BLaER1 (cell line): ENCODE data around the gene PTPRE.

Experiments used
- H3K27ac ChIP-seq: shearing (Covaris generic); formaldehyde crosslinking; 2 replicates; pipeline ENCODE4 v1.8.1; 2022
- H3K27me3 ChIP-seq: shearing (Covaris generic); formaldehyde crosslinking; 2 replicates; pipeline ENCODE4 v1.8.1; 2022
- H3K36me3 ChIP-seq: shearing (Covaris generic); formaldehyde crosslinking; 2 replicates; pipeline ENCODE4 v1.8.1; 2022
- H3K4me1 ChIP-seq: shearing (Covaris generic); formaldehyde crosslinking; 2 replicates; pipeline ENCODE4 v1.8.1; 2022
- H3K4me2 ChIP-seq: shearing (Covaris generic); formaldehyde crosslinking; 2 replicates; pipeline ENCODE4 v1.8.1; 2022
- H3K4me3 ChIP-seq: shearing (Covaris generic); formaldehyde crosslinking; 2 replicates; pipeline ENCODE4 v1.8.1; 2022
- H3K9ac ChIP-seq: shearing (Covaris generic); formaldehyde crosslinking; 2 replicates; pipeline ENCODE4 v1.8.1; 2022
- H3K9me3 ChIP-seq: shearing (Covaris generic); formaldehyde crosslinking; 2 replicates; pipeline ENCODE4 v1.8.1; 2022
- H4K20me1 ChIP-seq: shearing (Covaris generic); formaldehyde crosslinking; 2 replicates; pipeline ENCODE4 v1.8.1; 2022
- Cebpa-rat ChIP-seq: shearing (Covaris generic); IDR thresholded peaks from 2 replicates; pipeline ENCODE4 v1.8.1; 2022

The PTPRE gene

GRCh38 chr10:127922675-127923366, 15.9 kb downstream of the PTPRE start:
- TF ChIP-seq Cebpa-rat = no peak
- H3K9me3 ChIP-seq = no peaks in the 10 kb centered on the region
- no peak overlapping the region for H3K4me3 ChIP-seq
- H3K27ac ChIP-seq = peak overlapping the region; percentile 84
- H3K4me2 ChIP-seq = peak overlapping the region; percentile 84; the same call in 1 of the 2 replicates
- H4K20me1 ChIP-seq = no peaks in the 10 kb centered on the region
- peaks cover 79% of the 10 kb centered on the region for H3K4me1 ChIP-seq
- H3K36me3 ChIP-seq = no peaks in the 10 kb centered on the region
- H3K9ac ChIP-seq = no peak overlapping the region
- H3K27me3 ChIP-seq = no peaks in the 10 kb centered on the region

DNA sequence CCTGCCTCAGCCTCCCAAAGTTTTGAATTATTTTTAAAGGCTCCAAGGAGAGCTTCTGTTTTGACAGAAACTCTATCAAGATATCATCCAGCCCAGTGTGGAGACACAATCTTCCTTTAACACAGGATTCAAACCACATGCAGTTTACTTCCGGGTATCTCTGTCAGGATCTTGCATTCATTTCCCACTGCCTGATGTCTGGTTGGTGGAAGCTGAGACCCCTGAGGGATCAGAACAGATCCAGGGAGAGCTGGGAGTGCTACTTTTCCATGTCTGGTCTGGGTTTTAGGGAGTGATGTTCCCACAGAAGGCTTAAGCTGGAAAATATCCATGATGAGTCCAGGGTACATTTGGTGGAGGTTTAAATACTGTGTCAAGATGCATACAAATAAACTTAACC, 16.7 kb downstream of the PTPRE start:
- Histone ChIP-seq H3K4me2 (0 out of 2 replicates have a peak overlapping the region, but pooled peaks have one; percentile 13), H4K20me1 (no peaks in the 10 kb centered on the region), H3K27ac (no peak overlapping the region; the same call in 1 of the 2 replicates), H3K9ac (no peak overlapping the region), H3K9me3 (no peaks in the 10 kb centered on the region), H3K4me3 (no peak overlapping the region), H3K4me1 (peaks cover 74% of the 10 kb centered on the region), H3K36me3 (no peaks in the 10 kb centered on the region), H3K27me3 (no peaks in the 10 kb centered on the region)
- no peak for TF ChIP-seq Cebpa-rat

- Histone ChIP-seq H3K4me3 (no peak overlapping the region), H3K27ac (no peak overlapping the region), H3K27me3 (no peaks in the 10 kb centered on the region), H3K4me1 (peaks cover 54% of the 10 kb centered on the region), H3K4me2 (peak overlapping the region; percentile 54; the same call in 1 of the 2 replicates), H3K9me3 (no peaks in the 10 kb centered on the region), H4K20me1 (no peaks in the 10 kb centered on the region), H3K9ac (no peak overlapping the region), H3K36me3 (no peaks in the 10 kb centered on the region)
- no peak for TF ChIP-seq Cebpa-rat
These were observed 18.7 kb downstream of the PTPRE start for GRCh38 chr10:127925471-127926207.

- H3K4me1 ChIP-seq = peaks cover 46% of the 10 kb centered on the region
- H3K9ac ChIP-seq = no peak overlapping the region
- H3K27me3 ChIP-seq = no peaks in the 10 kb centered on the region
- H3K9me3 ChIP-seq = no peaks in the 10 kb centered on the region
- H3K27ac ChIP-seq = no peak overlapping the region
- no peak for TF ChIP-seq Cebpa-rat
- H3K4me3 ChIP-seq = no peak overlapping the region
- peak overlapping the region; percentile 54 for H3K4me2 ChIP-seq
- no peaks in the 10 kb centered on the region for H4K20me1 ChIP-seq
- no peaks in the 10 kb centered on the region for H3K36me3 ChIP-seq
These were observed 19.6 kb downstream of the PTPRE start for GRCh38 chr10:127926455-127926854.

DNA sequence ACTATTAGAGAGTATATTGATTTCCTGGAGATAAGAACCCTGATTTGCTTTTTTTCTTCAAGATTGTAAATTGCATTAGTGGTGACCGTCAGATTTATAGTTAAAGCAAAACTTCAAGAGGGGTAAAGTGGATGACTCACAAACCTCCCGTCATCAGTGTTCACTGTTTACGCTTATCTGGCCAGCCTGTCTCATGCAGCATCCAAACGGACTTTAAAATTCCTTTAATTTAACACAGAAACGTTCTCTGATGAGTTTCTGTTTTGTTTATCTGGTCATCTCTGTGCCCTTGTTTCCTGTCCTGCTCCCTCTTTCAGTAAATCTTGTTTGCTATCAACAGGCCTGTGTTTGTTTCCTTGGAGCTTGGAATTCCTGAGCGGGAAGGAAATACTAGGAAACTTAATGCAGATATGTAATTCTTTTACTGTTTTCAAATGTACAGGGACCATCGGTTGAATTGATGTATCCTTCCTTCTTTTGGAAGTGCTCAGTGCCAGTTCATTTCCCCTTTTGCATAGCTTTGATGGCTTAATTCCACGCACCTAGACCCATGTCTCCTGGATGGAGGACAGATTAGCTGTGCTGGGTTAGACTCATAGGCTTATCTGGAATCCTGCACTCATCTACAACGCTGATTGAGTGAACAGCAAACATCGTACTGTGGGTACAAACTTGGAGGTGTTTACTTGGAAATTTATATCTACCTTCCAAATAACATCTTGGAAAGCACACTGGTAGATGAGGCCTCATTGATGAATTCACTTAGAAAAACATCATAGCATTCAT, 21.3 kb downstream of the PTPRE start:
- Histone ChIP-seq H3K4me1 (peaks cover 28% of the 10 kb centered on the region), H3K9ac (no peak overlapping the region), H3K4me2 (no peak overlapping the region), H3K36me3 (no peaks in the 10 kb centered on the region), H4K20me1 (no peaks in the 10 kb centered on the region), H3K27me3 (no peaks in the 10 kb centered on the region), H3K9me3 (no peaks in the 10 kb centered on the region), H3K27ac (no peak overlapping the region), H3K4me3 (no peak overlapping the region)
- TF ChIP-seq Cebpa-rat = no peak

DNA sequence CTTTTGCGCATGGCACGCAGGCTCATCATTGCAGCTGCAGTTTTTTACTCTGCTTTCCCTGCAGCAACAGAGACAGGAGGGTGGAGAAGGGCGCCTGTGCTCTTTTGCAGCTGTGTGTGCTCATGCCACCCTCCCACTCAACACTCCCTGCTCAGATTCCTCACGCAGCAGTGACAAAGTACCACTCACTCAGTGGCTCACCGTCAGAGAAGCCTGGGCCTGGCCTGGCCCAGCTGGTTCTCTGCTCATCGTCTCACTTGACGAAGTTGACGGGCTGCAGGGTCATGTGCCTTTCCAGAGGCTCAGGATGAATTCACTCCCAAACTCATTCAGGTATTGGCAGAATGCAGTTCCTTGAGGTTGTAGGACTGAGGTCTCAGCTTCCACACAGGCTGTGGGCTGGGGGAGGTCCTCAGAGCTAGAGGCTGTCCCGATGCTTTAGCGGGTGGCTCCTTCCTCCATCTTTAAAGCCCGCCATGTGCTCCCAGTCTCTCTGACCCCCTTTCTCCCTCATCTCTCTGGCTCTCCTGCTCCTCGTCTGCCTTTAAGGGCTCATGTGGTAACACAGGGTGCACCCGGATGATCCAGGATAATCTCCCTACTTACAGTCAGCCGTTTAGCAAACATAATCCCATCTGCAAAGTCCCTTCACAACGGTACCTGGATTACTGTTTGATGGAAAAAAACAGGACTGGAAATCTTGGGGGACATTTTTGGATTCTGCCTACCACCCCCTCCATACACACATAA, 25.8 kb downstream of the PTPRE start:
- no peaks in the 10 kb centered on the region for H3K9me3 ChIP-seq

DNA sequence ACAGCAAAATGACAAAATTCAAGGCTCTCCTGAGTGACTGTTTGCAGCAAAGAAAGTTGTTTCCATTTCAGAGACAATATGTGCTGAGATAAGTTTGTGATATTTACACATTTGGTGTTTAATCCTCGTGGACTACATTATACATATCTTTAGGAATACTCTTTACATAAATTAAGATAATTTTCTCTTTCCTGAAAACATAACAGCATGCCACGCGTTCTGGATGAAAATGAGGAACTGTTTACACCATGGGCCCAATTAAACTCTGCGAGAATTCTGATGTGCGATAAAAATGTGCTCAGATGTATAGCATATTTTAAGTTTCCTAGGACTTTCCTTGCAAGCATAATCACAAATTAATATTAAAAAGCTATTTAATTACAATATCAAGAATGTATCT, 26.4 kb downstream of the PTPRE start:
- Histone ChIP-seq H3K4me3 (no peak overlapping the region), H4K20me1 (no peaks in the 10 kb centered on the region), H3K27me3 (no peaks in the 10 kb centered on the region), H3K9ac (no peak overlapping the region), H3K36me3 (no peaks in the 10 kb centered on the region), H3K9me3 (no peaks in the 10 kb centered on the region), H3K4me1 (no peaks in the 10 kb centered on the region), H3K27ac (no peak overlapping the region), H3K4me2 (no peak overlapping the region)
- TF ChIP-seq Cebpa-rat = no peak

More for the DNA sequence above, 25.8 kb downstream of the PTPRE start:
- Histone ChIP-seq H3K27ac (no peak overlapping the region), H3K4me2 (no peak overlapping the region), H3K27me3 (no peaks in the 10 kb centered on the region), H3K36me3 (no peaks in the 10 kb centered on the region), H4K20me1 (no peaks in the 10 kb centered on the region), H3K4me1 (no peaks in the 10 kb centered on the region), H3K4me3 (no peak overlapping the region), H3K9ac (no peak overlapping the region)
- no peak for TF ChIP-seq Cebpa-rat

GRCh38 chr10:127934383-127934782, 27.5 kb downstream of the PTPRE start:
- Histone ChIP-seq H3K36me3 (no peaks in the 10 kb centered on the region), H3K27me3 (no peaks in the 10 kb centered on the region), H3K27ac (no peak overlapping the region), H4K20me1 (no peaks in the 10 kb centered on the region), H3K4me2 (no peak overlapping the region), H3K9ac (no peak overlapping the region), H3K9me3 (no peaks in the 10 kb centered on the region), H3K4me1 (no peaks in the 10 kb centered on the region), H3K4me3 (no peak overlapping the region)
- TF ChIP-seq Cebpa-rat = no peak

DNA sequence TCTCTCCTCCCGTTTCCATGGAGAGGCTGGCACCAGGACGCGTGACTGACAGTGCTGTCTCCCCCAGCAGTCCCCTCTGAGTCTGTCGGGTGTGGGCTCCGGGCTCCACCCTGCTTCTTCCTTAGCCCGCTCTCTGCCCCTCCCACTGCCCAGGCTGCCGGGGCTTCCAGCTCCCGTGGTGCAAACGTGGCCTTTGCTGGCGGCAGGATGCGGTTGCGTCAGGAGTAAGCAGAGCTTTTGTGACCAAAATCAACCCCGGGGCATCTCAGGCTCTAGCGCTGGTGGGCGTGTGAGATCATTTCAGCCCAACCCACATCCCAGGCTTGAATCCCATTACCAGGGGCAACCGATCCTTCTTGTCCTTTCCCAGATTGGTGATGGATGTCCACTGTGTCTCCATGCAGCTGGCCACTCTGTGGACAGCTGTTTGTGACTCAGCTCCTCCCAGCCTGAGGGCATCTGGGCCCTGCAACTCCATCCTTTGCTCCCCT, 28.2 kb downstream of the PTPRE start:
- H3K4me2 ChIP-seq = no peak overlapping the region
- H3K4me3 ChIP-seq = no peak overlapping the region
- no peaks in the 10 kb centered on the region for H3K27me3 ChIP-seq
- no peaks in the 10 kb centered on the region for H3K9me3 ChIP-seq
- H3K9ac ChIP-seq = no peak overlapping the region
- TF ChIP-seq Cebpa-rat = no peak
- no peak overlapping the region for H3K27ac ChIP-seq
- H3K36me3 ChIP-seq = no peaks in the 10 kb centered on the region
- H4K20me1 ChIP-seq = no peaks in the 10 kb centered on the region
- H3K4me1 ChIP-seq = no peaks in the 10 kb centered on the region
